Measurements from ENCODE around the gene ABLIM1.

- TF ChIP-seq POLR2AphosphoS5 (IDR thresholded peaks at IDR 0.05; ENCODE audit: low read depth, low read length) (no peak), PAX5 (IDR thresholded peaks at IDR 0.05; ENCODE audit: insufficient read depth, low read length, severe bottlenecking) (no peak), POLR2A (IDR thresholded peaks at IDR 0.05; ENCODE audit: low read depth, low read length) (no peak), POU2F2 (IDR thresholded peaks at IDR 0.05; ENCODE audit: low read depth, low read length) (no peak), TAF1 (IDR thresholded peaks at IDR 0.05; ENCODE audit: low read depth, low read length) (no peak)
Measured at GRCh38 chr10:114473776-114474175, 184.3 kb downstream of the ABLIM1 start.

Data from GM12891 (cell line).